Spleen (tissue), 7 donors: ENCODE results near the gene YAE1.

Experiments
- CTCF ChIP-seq, 11 experiments: fragments of 200-600 bp in 7 of 11; fragments of 450-650 bp in 4 of 11; sonication (generic) in 4 of 11; IDR thresholded peaks in 8 of 11; conservative IDR thresholded peaks in 3 of 11; 1 replicate in 7 of 11; 2 replicates in 4 of 11; pipeline versions ENCODE4 v1.4.0 to v1.8.0; 2016 to 2021; ENCODE audit warnings: antibody characterized with exemption in 11 of 11, inconsistent platforms in 4 of 11, mild to moderate bottlenecking in 1 of 11
- POLR2A ChIP-seq, 3 donors: fragments of 450-650 bp; IDR thresholded peaks; one replicate each; pipeline ENCODE4 v1.5.1; 2017; ENCODE audit warnings: antibody characterized with exemption in 3 of 3, mild to moderate bottlenecking in 1 of 3
- POLR2AphosphoS5 ChIP-seq, 3 donors: sonication (generic); formaldehyde crosslinking; IDR thresholded peaks; one replicate each; pipeline ENCODE4 v1.5.1; 2017; ENCODE audit warnings: antibody characterized with exemption in 3 of 3
- donor health status: DM: no; HTN: no; CAD: no; lungs with moderate emphysema.
- donor health status: DM: no; HTN: no; CAD: no.
- donor health status: DM: no; HTN: no; CAD: no.

- TF ChIP-seq CTCF (IDR thresholded peaks at IDR 0.05 in 8 of 11, conservative IDR thresholded peaks at IDR 0.05 in 3 of 11) (no peak), POLR2A (IDR thresholded peaks at IDR 0.05) (no peak), POLR2AphosphoS5 (IDR thresholded peaks at IDR 0.05) (no peak)
These were observed 26.4 kb downstream of the YAE1 start for GRCh38 chr7:39592586-39592985.
